ENCODE data around the gene SLCO3A1. TPM values are rescaled to one million over a fixed set of nuclear protein-coding genes. Genes with fewer than 3 reads are reported as not detected.

The SLCO3A1 gene
- total RNA-seq, 1 experiment from 2014 or later: 5.1 TPM

DNA sequence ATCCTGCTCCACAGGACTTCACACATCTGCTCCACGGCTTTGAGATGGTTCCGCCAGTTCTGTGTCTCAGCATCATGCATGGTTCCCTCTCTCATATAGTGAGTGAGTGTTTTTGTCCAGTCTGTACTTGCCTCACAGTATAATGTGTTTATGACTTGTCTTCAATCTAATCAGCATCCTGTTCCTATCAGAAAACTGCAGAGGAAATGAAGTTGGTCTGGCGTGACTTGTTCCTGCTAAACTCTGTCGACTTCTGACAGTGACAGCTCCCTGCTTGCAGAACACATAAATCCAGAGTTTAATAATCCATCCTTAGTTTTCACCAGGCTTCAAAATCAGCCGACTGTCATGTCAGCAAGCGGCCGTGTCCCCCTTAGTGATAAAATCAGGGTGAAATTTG, 222.3 kb downstream of the SLCO3A1 start:
- no peaks in the 10 kb centered on the region for H4K20me1 ChIP-seq (ENCODE audit: insufficient read depth)
- no peak overlapping the region for H3K27ac ChIP-seq (ENCODE audit: low read depth, low read length)
- intact Hi-C loops (cut with micrococcal nuclease): loop anchor here (2.0 to 5.0 kb wide), 3 partner anchors 188 to 369 kb away; no protein-coding TSS in a partner anchor
- TF ChIP-seq SIN3A (IDR thresholded peaks at IDR 0.05; ENCODE audit: low read depth): no peak
- TF ChIP-seq ZNF274 (IDR thresholded peaks at IDR 0.05; ENCODE audit: low read depth, low read length): no peak
- TF ChIP-seq POLR2AphosphoS5 (IDR thresholded peaks at IDR 0.05; ENCODE audit: low read depth, low read length): no peak
- no peak for TF ChIP-seq TCF7L2 (IDR thresholded peaks at IDR 0.05; ENCODE audit: borderline replicate concordance, extremely low read depth, insufficient read depth, insufficient read length)
- TF ChIP-seq JUND (IDR thresholded peaks at IDR 0.05): no peak
- TF ChIP-seq, protein P1, sequence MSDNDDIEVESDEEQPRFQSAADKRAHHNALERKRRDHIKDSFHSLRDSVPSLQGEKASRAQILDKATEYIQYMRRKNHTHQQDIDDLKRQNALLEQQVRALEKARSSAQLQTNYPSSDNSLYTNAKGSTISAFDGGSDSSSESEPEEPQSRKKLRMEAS (IDR thresholded peaks at IDR 0.05): no peak
- no peak for TF ChIP-seq CEBPB (IDR thresholded peaks at IDR 0.05; ENCODE audit: low read depth)
- H3K9me2 ChIP-seq (ENCODE audit: insufficient read depth): no peaks in the 10 kb centered on the region
- no peaks in the 10 kb centered on the region for H3K36me3 ChIP-seq (ENCODE audit: control insufficient read depth in 1 of 2, insufficient read depth in 2 of 2, low read length in 2 of 2)
- BruUV-seq (replicated peaks): no TSS peak
- DNase-seq (ENCODE audit: low read depth, low spot score): no peak
- H3K4me1 ChIP-seq (ENCODE audit: control insufficient read depth in 1 of 2, insufficient read depth in 2 of 2, low read length in 2 of 2): no peaks in the 10 kb centered on the region
- ChIA-PET CTCF (no interaction called here), POLR2A (no interaction called here), RAD21 (ENCODE audit: low non-redundant PET in 1 of 2, low total read pairs in 2 of 2, uncharacterized antibody in 2 of 2, unreplicated experiment in 2 of 2) (no interaction called here)
- H2AFZ ChIP-seq (ENCODE audit: low read depth, low read length, poor library complexity, severe bottlenecking): no peak overlapping the region
- H3K4me3 ChIP-seq (replicated peaks in 1 of 2; ENCODE audit: low read depth in 1 of 2, low read length in 2 of 2): no peak overlapping the region
- no peak for ATAC-seq
- H3K27me3 ChIP-seq (ENCODE audit: insufficient read depth, low read length): no peaks in the 10 kb centered on the region
- H3K79me2 ChIP-seq (ENCODE audit: insufficient read depth, low read length): no peaks in the 10 kb centered on the region
- H3K9me3 ChIP-seq (ENCODE audit: control insufficient read depth in 1 of 2, insufficient read depth in 1 of 2, low read depth in 1 of 2, low read length in 2 of 2): no peaks in the 10 kb centered on the region
- H3K9ac ChIP-seq (ENCODE audit: low read length): no peak overlapping the region
- no peak overlapping the region for H3K4me2 ChIP-seq (ENCODE audit: low read length)

- BruUV-seq (replicated peaks): no TSS peak
- H3K27ac ChIP-seq (ENCODE audit: low read depth, low read length): no peak overlapping the region
- CTCF ChIA-PET: interaction anchor here (3.1 kb wide), 1 partner anchor 12 kb away, joined by 12 read pairs; no protein-coding TSS in a partner anchor
Measured at GRCh38 chr15:92076541-92076940, 223.0 kb downstream of the SLCO3A1 start.

More at GRCh38 chr15:92076541-92076940, 223.0 kb downstream of the SLCO3A1 start:
- no peak overlapping the region for H2AFZ ChIP-seq (ENCODE audit: low read depth, low read length, poor library complexity, severe bottlenecking)
- ChIA-PET RAD21 (ENCODE audit: low non-redundant PET in 1 of 2, low total read pairs in 2 of 2, uncharacterized antibody in 2 of 2, unreplicated experiment in 2 of 2) (no interaction called here), POLR2A (no interaction called here)
- no peaks in the 10 kb centered on the region for H3K9me3 ChIP-seq (ENCODE audit: control insufficient read depth in 1 of 2, insufficient read depth in 1 of 2, low read depth in 1 of 2, low read length in 2 of 2)
- H3K9me2 ChIP-seq (ENCODE audit: insufficient read depth): no peaks in the 10 kb centered on the region
- no peak for ATAC-seq
- no peaks in the 10 kb centered on the region for H3K27me3 ChIP-seq (ENCODE audit: insufficient read depth, low read length)
- H3K9ac ChIP-seq (ENCODE audit: low read length): no peak overlapping the region
- H3K36me3 ChIP-seq (ENCODE audit: control insufficient read depth in 1 of 2, insufficient read depth in 2 of 2, low read length in 2 of 2): no peaks in the 10 kb centered on the region
- DNase-seq (ENCODE audit: low read depth, low spot score): no peak
- intact Hi-C loops (cut with micrococcal nuclease): loop anchor here (2.0 to 5.0 kb wide), 3 partner anchors 189 to 370 kb away; no protein-coding TSS in a partner anchor
- TF ChIP-seq ELF1 (IDR thresholded peaks at IDR 0.05; ENCODE audit: borderline replicate concordance, low read depth): no peak
- no peak for TF ChIP-seq CBX3 (IDR thresholded peaks at IDR 0.05; ENCODE audit: low read depth)
- TF ChIP-seq EZH2phosphoT487 (IDR thresholded peaks at IDR 0.05; ENCODE audit: borderline replicate concordance): no peak
- TF ChIP-seq, protein P1 (IDR thresholded peaks at IDR 0.05): no peak
- TF ChIP-seq POLR2A (IDR thresholded peaks at IDR 0.05; ENCODE audit: borderline replicate concordance, extremely low read depth, insufficient read depth, insufficient read length): no peak
- TF ChIP-seq CTCF (IDR thresholded peaks at IDR 0.05 in 2 of 3, conservative IDR thresholded peaks at IDR 0.05 in 1 of 3; ENCODE audit: borderline replicate concordance in 1 of 3, insufficient read depth in 1 of 3, low read depth in 2 of 3, low read length in 2 of 3): no peak
- no peak for TF ChIP-seq ZBTB33 (IDR thresholded peaks at IDR 0.05; ENCODE audit: extremely low read depth, insufficient replicate concordance, low read length)
- no peak for TF ChIP-seq TCF7L2 (IDR thresholded peaks at IDR 0.05; ENCODE audit: borderline replicate concordance, extremely low read depth, insufficient read depth, insufficient read length)
- TF ChIP-seq SIN3A (IDR thresholded peaks at IDR 0.05; ENCODE audit: low read depth): no peak
- no peak for TF ChIP-seq SRF (IDR thresholded peaks at IDR 0.05; ENCODE audit: low read depth)
- no peak overlapping the region for H3K4me3 ChIP-seq (replicated peaks in 1 of 2; ENCODE audit: low read depth in 1 of 2, low read length in 2 of 2)
- no peaks in the 10 kb centered on the region for H3K4me1 ChIP-seq (ENCODE audit: control insufficient read depth in 1 of 2, insufficient read depth in 2 of 2, low read length in 2 of 2)
- no peaks in the 10 kb centered on the region for H3K79me2 ChIP-seq (ENCODE audit: insufficient read depth, low read length)
- H3K4me2 ChIP-seq (ENCODE audit: low read length): no peak overlapping the region
- no peaks in the 10 kb centered on the region for H4K20me1 ChIP-seq (ENCODE audit: insufficient read depth)

Measured in HCT116 (cell line).